ENCODE data around the gene PKHD1. TPM values are rescaled to one million over a fixed set of nuclear protein-coding genes. Genes with fewer than 3 reads are reported as not detected.

PKHD1 gene
- total and polyA plus RNA-seq, 2 of the 8 experiments (the other 6 are each of a cell fraction or from before 2014, with no cell fraction given): 0.06 to 0.09 TPM

GRCh38 chr6:51743999-51744398 is 343.4 kb downstream of the PKHD1 start:
- Histone ChIP-seq H2BK120ac (replicated peaks; ENCODE audit: low read depth, low read length) (no peak overlapping the region), H4K91ac (replicated peaks; ENCODE audit: insufficient read length, low read length) (no peak overlapping the region), H2BK12ac (ENCODE audit: low read depth, low read length) (no peak overlapping the region), H4K5ac (ENCODE audit: insufficient read length, low read depth, low read length) (no peak overlapping the region), H3K18ac (ENCODE audit: extremely low read depth, low read length) (no peak overlapping the region), H3K27ac (ENCODE audit: low read depth, low read length) (no peak overlapping the region), H3K9me3 (ENCODE audit: insufficient read depth in 2 of 2, low read depth in 1 of 2, low read length in 1 of 2) (no peaks in the 10 kb centered on the region), H3K27me3 (replicated peaks in 1 of 4; ENCODE audit: control insufficient read depth in 3 of 4, extremely low read depth in 1 of 4, insufficient read depth in 3 of 4, low read length in 3 of 4) (no peaks in the 10 kb centered on the region; a peak in 1 of 7 replicates), H3K14ac (ENCODE audit: insufficient read length) (no peak overlapping the region), H3K23ac (ENCODE audit: insufficient read length) (no peak overlapping the region), H3K56ac (replicated peaks; ENCODE audit: insufficient read length, low read depth, low read length) (no peak overlapping the region), H3K4me2 (ENCODE audit: insufficient read depth in 1 of 2, low read depth in 2 of 2, low read length in 2 of 2) (no peak overlapping the region), H3K79me1 (ENCODE audit: low read depth, low read length) (no peaks in the 10 kb centered on the region), H4K8ac (ENCODE audit: extremely low read depth, insufficient read depth, low read length) (no peak overlapping the region), H3K4me3 (ENCODE audit: extremely low read depth in 1 of 4, insufficient read depth in 2 of 4, low read depth in 3 of 4, low read length in 4 of 4) (no peak overlapping the region), H3K23me2 (ENCODE audit: low read depth, low read length) (no peaks in the 10 kb centered on the region), H3K79me2 (ENCODE audit: control insufficient read depth in 1 of 2, insufficient read depth in 2 of 2, low read length in 2 of 2) (no peaks in the 10 kb centered on the region), H3K4me1 (replicated peaks in 1 of 4; ENCODE audit: control insufficient read depth in 3 of 4, insufficient read depth in 4 of 4, low read length in 3 of 4) (0 out of 7 replicates have a peak, but pooled peaks cover 0 to 2% (median 0%) of the 10 kb centered on the region in 4 experiments), H2BK5ac (ENCODE audit: low read depth, low read length) (no peak overlapping the region), H2BK20ac (ENCODE audit: low read length) (no peak overlapping the region), H2AFZ (ENCODE audit: low read length) (peak overlapping the region; percentile 42; the same call in 1 of the 2 replicates), H3K36me3 (ENCODE audit: control insufficient read depth in 2 of 4, insufficient read depth in 4 of 4, low read length in 3 of 4) (no peaks in the 10 kb centered on the region), H3K9ac (replicated peaks in 1 of 4; ENCODE audit: extremely low read depth in 1 of 4, low read depth in 3 of 4, low read length in 3 of 4) (no peak overlapping the region), H2AK5ac (ENCODE audit: low read depth, low read length) (no peak overlapping the region), H4K20me1 (replicated peaks in 1 of 2; ENCODE audit: control insufficient read depth in 1 of 2, insufficient read depth in 2 of 2, low read length in 2 of 2) (no peaks in the 10 kb centered on the region), H3K4ac (replicated peaks; ENCODE audit: insufficient read length, low read depth, low read length) (no peak overlapping the region), H2BK15ac (ENCODE audit: low read length) (no peak overlapping the region)
- ChIA-PET CTCF (ENCODE audit: partially characterized antibody) (interaction anchor here (0.6 to 3.3 kb wide), 4 partner anchors 9 to 175 kb away, joined by 3 to 17 read pairs (median 4); no protein-coding TSS in a partner anchor), POLR2A (ENCODE audit: partially characterized antibody) (no interaction called here)
- DNase-seq (ENCODE audit: low read depth in 1 of 2, low spot score in 2 of 2): no peak
- TF ChIP-seq ATF2 (IDR thresholded peaks at IDR 0.05; ENCODE audit: low read length) (no peak), POLR2A (IDR thresholded peaks at IDR 0.05; ENCODE audit: control extremely low read depth in 1 of 2, low read depth in 2 of 2, low read length in 2 of 2) (no peak), CBX8 (IDR thresholded peaks at IDR 0.05; ENCODE audit: borderline replicate concordance, low read depth, low read length) (no peak), TAF7 (optimal IDR thresholded peaks at IDR 0.05; ENCODE audit: borderline replicate concordance, low read depth, low read length) (no peak), SIX5 (IDR thresholded peaks at IDR 0.05; ENCODE audit: low read depth, low read length) (no peak), TBP (IDR thresholded peaks at IDR 0.05; ENCODE audit: low read depth, low read length) (no peak), NANOG (IDR thresholded peaks at IDR 0.05; ENCODE audit: insufficient read depth, low read depth, low read length, poor library complexity, severe bottlenecking) (no peak), GTF2F1 (IDR thresholded peaks at IDR 0.05; ENCODE audit: borderline replicate concordance, low read depth, low read length) (no peak), CBX5 (IDR thresholded peaks at IDR 0.05; ENCODE audit: low read depth, low read length) (no peak), FOSL1 (IDR thresholded peaks at IDR 0.05; ENCODE audit: insufficient read depth, low read depth, low read length) (no peak), SAP30 (IDR thresholded peaks at IDR 0.05; ENCODE audit: insufficient read depth, insufficient replicate concordance, low read length) (no peak), POLR2AphosphoS5 (IDR thresholded peaks at IDR 0.05; ENCODE audit: low read depth, low read length) (no peak)
- FAIRE-seq: no peak
- 89% methylated on average over 2 of the region's 2 CpGs; no CpG with 5 or more reads in 1 of the 2 experiments for WGBS, 2 experiments (ENCODE audit: extremely low coverage in 1 of 2, insufficient coverage in 1 of 2, insufficient read length in 1 of 2, insufficient replicate concordance in 2 of 2, low coverage in 1 of 2, low lambda C conversion rate in 2 of 2, missing lambda C conversion rate in 1 of 2)

Measured in H1 (cell line).